BLaER1 treated with 17β-estradiol and CSF1 and Interleukin-3, amounts not matched to agents 10 nM and 100 nM (cell line): ENCODE results near the gene CTNNA3.

Source experiments
- H3K27ac ChIP-seq, 11 experiments: shearing (Covaris generic); formaldehyde crosslinking; 2 replicates each; pipeline ENCODE4 v1.8.1; 2022
- H3K27me3 ChIP-seq, 11 experiments: shearing (Covaris generic); formaldehyde crosslinking; 2 replicates each; pipeline ENCODE4 v1.8.1; 2022
- H3K36me3 ChIP-seq, 11 experiments: shearing (Covaris generic); formaldehyde crosslinking; 2 replicates each; pipeline ENCODE4 v1.8.1; 2022
- H3K4me1 ChIP-seq, 10 experiments: shearing (Covaris generic); formaldehyde crosslinking; 2 replicates each; pipeline ENCODE4 v1.8.1; 2022
- H3K4me2 ChIP-seq, 11 experiments: shearing (Covaris generic); formaldehyde crosslinking; 2 replicates each; pipeline ENCODE4 v1.8.1; 2022
- H3K4me3 ChIP-seq, 10 experiments: shearing (Covaris generic); formaldehyde crosslinking; 2 replicates each; pipeline ENCODE4 v1.8.1; 2022
- H3K9ac ChIP-seq, 11 experiments: shearing (Covaris generic); formaldehyde crosslinking; 2 replicates each; pipeline ENCODE4 v1.8.1; 2022
- H3K9me3 ChIP-seq, 11 experiments: shearing (Covaris generic); formaldehyde crosslinking; replicated peaks in 1 of 11; 2 replicates each; pipeline ENCODE4 v1.8.1; 2022
- H4K20me1 ChIP-seq, 11 experiments: shearing (Covaris generic); formaldehyde crosslinking; 2 replicates each; pipeline ENCODE4 v1.8.1; 2022
- Cebpa-rat ChIP-seq, 11 experiments: shearing (Covaris generic); IDR thresholded peaks; 2 replicates each; pipeline ENCODE4 v1.8.1; 2022

CTNNA3 gene

GRCh38 chr10:66591865-66592264 is 1104.1 kb downstream of the CTNNA3 start:
- Histone ChIP-seq H3K36me3 (no peaks in the 10 kb centered on the region), H3K9me3 (no peaks in the 10 kb centered on the region), H3K9ac (no peak overlapping the region), H3K4me3 (no peak overlapping the region), H3K4me1 (no peaks in the 10 kb centered on the region), H4K20me1 (no peaks in the 10 kb centered on the region), H3K27ac (no peak overlapping the region), H3K27me3 (no peaks in the 10 kb centered on the region), H3K4me2 (no peak overlapping the region)
- no peak for TF ChIP-seq Cebpa-rat (IDR thresholded peaks at IDR 0.05)

GRCh38 chr10:66587680-66588050 is 1108.3 kb downstream of the CTNNA3 start:
- H4K20me1 ChIP-seq, result no peaks in the 10 kb centered on the region
- H3K4me3 ChIP-seq, result no peak overlapping the region
- no peak overlapping the region for H3K9ac ChIP-seq
- H3K36me3 ChIP-seq, result no peaks in the 10 kb centered on the region
- H3K9me3 ChIP-seq, result no peaks in the 10 kb centered on the region
- H3K4me1 ChIP-seq, result no peaks in the 10 kb centered on the region
- H3K4me2 ChIP-seq, result no peak overlapping the region
- no peak overlapping the region for H3K27ac ChIP-seq
- TF ChIP-seq Cebpa-rat (IDR thresholded peaks at IDR 0.05), result no peak
- no peaks in the 10 kb centered on the region for H3K27me3 ChIP-seq

- no peak overlapping the region for H3K9ac ChIP-seq
- H3K36me3 ChIP-seq, result no peaks in the 10 kb centered on the region
- no peak overlapping the region for H3K4me2 ChIP-seq
- no peak overlapping the region for H3K27ac ChIP-seq
- no peaks in the 10 kb centered on the region for H4K20me1 ChIP-seq
- TF ChIP-seq Cebpa-rat (IDR thresholded peaks at IDR 0.05), result no peak
- no peak overlapping the region for H3K4me3 ChIP-seq
- H3K4me1 ChIP-seq, result no peaks in the 10 kb centered on the region
- no peaks in the 10 kb centered on the region for H3K27me3 ChIP-seq
- no peaks in the 10 kb centered on the region for H3K9me3 ChIP-seq
Observed at GRCh38 chr10:66586897-66587679, 1108.9 kb downstream of the CTNNA3 start.

- no peaks in the 10 kb centered on the region for H3K4me1 ChIP-seq
- no peaks in the 10 kb centered on the region for H4K20me1 ChIP-seq
- no peak overlapping the region for H3K9ac ChIP-seq
- no peaks in the 10 kb centered on the region for H3K9me3 ChIP-seq
- no peaks in the 10 kb centered on the region for H3K36me3 ChIP-seq
- no peak for TF ChIP-seq Cebpa-rat (IDR thresholded peaks at IDR 0.05)
- no peaks in the 10 kb centered on the region for H3K27me3 ChIP-seq
- H3K4me2 ChIP-seq, result no peak overlapping the region
- H3K4me3 ChIP-seq, result no peak overlapping the region
- no peak overlapping the region for H3K27ac ChIP-seq
Observed at GRCh38 chr10:66586073-66586472, 1109.9 kb downstream of the CTNNA3 start.

GRCh38 chr10:66575251-66575855 is 1120.6 kb downstream of the CTNNA3 start:
- Histone ChIP-seq H3K27ac (no peak overlapping the region), H3K4me3 (no peak overlapping the region), H3K9ac (no peak overlapping the region), H3K4me2 (no peak overlapping the region), H3K36me3 (no peaks in the 10 kb centered on the region), H3K9me3 (no peaks in the 10 kb centered on the region), H3K4me1 (no peaks in the 10 kb centered on the region), H3K27me3 (no peaks in the 10 kb centered on the region), H4K20me1 (no peaks in the 10 kb centered on the region)
- TF ChIP-seq Cebpa-rat (IDR thresholded peaks at IDR 0.05), result no peak

GRCh38 chr10:66572700-66573099 is 1123.3 kb downstream of the CTNNA3 start:
- Histone ChIP-seq H3K9me3 (no peaks in the 10 kb centered on the region), H3K9ac (no peak overlapping the region), H3K27me3 (no peaks in the 10 kb centered on the region), H3K36me3 (no peaks in the 10 kb centered on the region), H3K4me3 (no peak overlapping the region), H4K20me1 (no peaks in the 10 kb centered on the region), H3K4me1 (no peaks in the 10 kb centered on the region), H3K27ac (no peak overlapping the region), H3K4me2 (no peak overlapping the region)
- TF ChIP-seq Cebpa-rat (IDR thresholded peaks at IDR 0.05), result no peak

GRCh38 chr10:66565999-66566398 is 1130.0 kb downstream of the CTNNA3 start:
- Histone ChIP-seq H3K4me2 (no peak overlapping the region), H3K36me3 (no peaks in the 10 kb centered on the region), H3K4me3 (no peak overlapping the region), H3K27ac (no peak overlapping the region), H3K9ac (no peak overlapping the region), H4K20me1 (no peaks in the 10 kb centered on the region), H3K4me1 (no peaks in the 10 kb centered on the region), H3K27me3 (no peaks in the 10 kb centered on the region), H3K9me3 (no peaks in the 10 kb centered on the region)
- no peak for TF ChIP-seq Cebpa-rat (IDR thresholded peaks at IDR 0.05)

GRCh38 chr10:66564287-66564686 is 1131.7 kb downstream of the CTNNA3 start:
- Histone ChIP-seq H3K27ac (no peak overlapping the region), H3K36me3 (no peaks in the 10 kb centered on the region), H4K20me1 (no peaks in the 10 kb centered on the region), H3K27me3 (no peaks in the 10 kb centered on the region), H3K9me3 (no peaks in the 10 kb centered on the region), H3K9ac (no peak overlapping the region), H3K4me2 (no peak overlapping the region), H3K4me3 (no peak overlapping the region), H3K4me1 (no peaks in the 10 kb centered on the region)
- no peak for TF ChIP-seq Cebpa-rat (IDR thresholded peaks at IDR 0.05)

GRCh38 chr10:66555061-66555460 is 1140.9 kb downstream of the CTNNA3 start:
- H3K36me3 ChIP-seq, result no peaks in the 10 kb centered on the region
- H3K27me3 ChIP-seq, result no peaks in the 10 kb centered on the region
- no peak overlapping the region for H3K9ac ChIP-seq
- no peak overlapping the region for H3K4me3 ChIP-seq
- no peaks in the 10 kb centered on the region for H4K20me1 ChIP-seq
- no peak overlapping the region for H3K27ac ChIP-seq
- no peak for TF ChIP-seq Cebpa-rat (IDR thresholded peaks at IDR 0.05)
- H3K9me3 ChIP-seq, result no peaks in the 10 kb centered on the region
- no peaks in the 10 kb centered on the region for H3K4me1 ChIP-seq
- no peak overlapping the region for H3K4me2 ChIP-seq

GRCh38 chr10:66552331-66552730 is 1143.7 kb downstream of the CTNNA3 start:
- Histone ChIP-seq H3K4me1 (no peaks in the 10 kb centered on the region), H3K27ac (no peak overlapping the region), H3K36me3 (no peaks in the 10 kb centered on the region), H3K27me3 (no peaks in the 10 kb centered on the region), H3K9ac (no peak overlapping the region), H3K4me3 (no peak overlapping the region), H3K4me2 (no peak overlapping the region), H3K9me3 (no peaks in the 10 kb centered on the region), H4K20me1 (no peaks in the 10 kb centered on the region)
- TF ChIP-seq Cebpa-rat (IDR thresholded peaks at IDR 0.05), result no peak
